B cell (primary cell): Measurements from ENCODE around the gene GRID2. TPM values are rescaled to one million over a fixed set of nuclear protein-coding genes. Genes with fewer than 3 reads are reported as not detected.

Experiments used
- ATAC-seq: fragments of 200-7000 bp; cut with Tn5 transposase; one replicate; pipeline ENCODE4 v1.10.0; 2021; ENCODE audit warnings: low read depth, mild to moderate bottlenecking, moderate number of reproducible peaks, moderate library complexity
- CTCF ChIA-PET: fragments of 350-600 bp; sonication (Branson Sonifier 250); formaldehyde crosslinking; loops from one replicate; lab custom pipeline; 2021; ENCODE audit warnings: antibody characterized with exemption, inconsistent platforms; lab: Charles Lee
- POLR2A ChIA-PET: fragments of 350-600 bp; sonication (Branson Sonifier 250); formaldehyde crosslinking; loops from one replicate; lab custom pipeline; 2021; ENCODE audit warnings: antibody characterized with exemption; lab: Charles Lee
- DNase-seq: peaks from one replicate; pipeline ENCODE4 v3.0.0; 2013
- H2AFZ ChIP-seq: 2 replicates; pipeline ENCODE4 v1.6.1; 2012; ENCODE audit warnings: mild to moderate bottlenecking, low read depth, low read length; ENCODE audit not compliant: insufficient read depth, poor library complexity, severe bottlenecking
- H3K27ac ChIP-seq, 2 donors: 1 replicate in 1 of 2; 2 replicates in 1 of 2; pipeline ENCODE4 v1.5.1; 2012 to 2013; ENCODE audit warnings: low read length in 2 of 2, mild to moderate bottlenecking in 2 of 2, moderate library complexity in 1 of 2
- H3K27me3 ChIP-seq, 4 experiments: fragments of 200-600 bp in 1 of 4; sonication (generic) in 1 of 4; replicated peaks in 1 of 4; 1 replicate in 2 of 4; 2 replicates in 2 of 4; pipeline versions ENCODE4 v1.6.1 to v1.7.0; 2013 to 2016; ENCODE audit warnings: low read length in 3 of 4, mild to moderate bottlenecking in 2 of 4, mixed read lengths in 1 of 4, moderate library complexity in 1 of 4; ENCODE audit not compliant: insufficient read depth in 4 of 4, control insufficient read depth in 3 of 4; ENCODE audit errors: control extremely low read depth in 1 of 4
- H3K36me3 ChIP-seq, 2 experiments: replicated peaks in 1 of 2; 1 replicate in 1 of 2; 2 replicates in 1 of 2; pipeline versions ENCODE4 v1.6.1 to v1.7.1; 2013; ENCODE audit warnings: low read length in 1 of 2; ENCODE audit not compliant: insufficient read depth in 2 of 2, control insufficient read depth in 1 of 2; ENCODE audit errors: control extremely low read depth in 1 of 2, extremely low read depth in 1 of 2
- H3K4me1 ChIP-seq, 2 donors: fragments of 200-600 bp in 1 of 2; sonication (generic) in 1 of 2; 1 replicate in 1 of 2; 2 replicates in 1 of 2; pipeline versions ENCODE4 v1.5.1 to v1.6.1; 2013 to 2017; ENCODE audit warnings: low read length in 2 of 2; ENCODE audit not compliant: control insufficient read depth in 2 of 2, insufficient read depth in 2 of 2
- H3K4me2 ChIP-seq: replicated peaks from 2 replicates; pipeline ENCODE3; 2012; ENCODE audit warnings: mild to moderate bottlenecking, low read depth, low read length; ENCODE audit not compliant: poor library complexity, severe bottlenecking
- H3K4me3 ChIP-seq, 5 experiments: fragments of 200-600 bp in 1 of 5; sonication (generic) in 1 of 5; 1 replicate in 3 of 5; 2 replicates in 2 of 5; pipeline versions ENCODE4 v1.5.1 to v1.7.0; 2011 to 2016; ENCODE audit warnings: low read length in 4 of 5, mild to moderate bottlenecking in 4 of 5, low read depth in 2 of 5, control low read depth in 1 of 5, moderate library complexity in 1 of 5; ENCODE audit not compliant: insufficient read depth in 1 of 5; ENCODE audit errors: control extremely low read depth in 1 of 5, extremely low read depth in 1 of 5
- H3K79me2 ChIP-seq: fragments of 200-600 bp; sonication (generic); one replicate; pipeline ENCODE4 v1.6.0; 2016; ENCODE audit warnings: low read length; ENCODE audit not compliant: control insufficient read depth, insufficient read depth
- H3K9ac ChIP-seq: fragments of 200-600 bp; sonication (generic); 2 replicates; pipeline ENCODE4 v1.6.1; 2017; ENCODE audit warnings: mild to moderate bottlenecking, low read length, moderate library complexity
- H3K9me3 ChIP-seq, 3 donors: one replicate each; pipeline versions ENCODE4 v1.6.1 to v1.7.1; 2013; ENCODE audit warnings: low read length in 2 of 3; ENCODE audit not compliant: control insufficient read depth in 2 of 3, insufficient read depth in 1 of 3; ENCODE audit errors: control extremely low read depth in 1 of 3
- H4K20me1 ChIP-seq: 2 replicates; pipeline ENCODE4 v1.6.0; 2012; ENCODE audit warnings: mild to moderate bottlenecking, low read length; ENCODE audit not compliant: insufficient read depth, control insufficient read depth, poor library complexity, severe bottlenecking
- H3K27ac Mint-ChIP-seq: one replicate; pipeline ENCODE4 v1.8.0; 2021; ENCODE audit warnings: mixed read lengths
- H3K27me3 Mint-ChIP-seq: one replicate; pipeline ENCODE4 v1.8.0; 2021; ENCODE audit warnings: mixed read lengths
- H3K4me1 Mint-ChIP-seq: one replicate; pipeline ENCODE4 v1.8.0; 2021; ENCODE audit warnings: mixed read lengths
- H3K4me3 Mint-ChIP-seq: one replicate; pipeline ENCODE4 v1.8.0; 2021; ENCODE audit warnings: mixed read lengths
- H3K9me3 Mint-ChIP-seq: one replicate; pipeline ENCODE4 v1.8.0; 2022; ENCODE audit warnings: mixed read lengths; ENCODE audit not compliant: insufficient read depth
- EZH2 ChIP-seq: IDR thresholded peaks from 2 replicates; pipeline ENCODE4 v1.6.1; 2012; ENCODE audit warnings: borderline replicate concordance, low read depth, mild to moderate bottlenecking, moderate library complexity, low read length; ENCODE audit not compliant: insufficient read depth, poor library complexity, severe bottlenecking
- WGBS: methylation state at CpG from one replicate; pipeline ENCODE4 v1.1.5; 2013; ENCODE audit warnings: missing lambda C conversion rate; ENCODE audit not compliant: insufficient coverage; 5-methylcytosine and 5-hydroxymethylcytosine counted together
- intact Hi-C: fragments of 100-400 bp; cut with micrococcal nuclease; formaldehyde crosslinking; loops from one replicate; pipeline ENCODE4 v1.10.0; 2022
- polyA plus RNA-seq: library from polyadenylated mRNA; depleted of rRNA; stranded (reverse); fragments of >200 nt; gene quantifications from 2 replicates; pipeline ENCODE4 v1.2.3, GENCODE V29; 2012
- small RNA-seq: library from RNA; depleted of rRNA; stranded (forward); fragments of <200 nt; gene quantifications from one replicate; pipeline ENCODE3, GENCODE V24; 2012; ENCODE audit warnings: low replicate concordance, low read depth; ENCODE audit not compliant: insufficient read length
- total RNA-seq, 2 donors: library from RNA; stranded (reverse); fragments of 120-200 nt in 1 of 2; gene quantifications; 1 replicate in 1 of 2; 2 replicates in 1 of 2; pipeline versions ENCODE4 v1.2.3 to v1.2.4, GENCODE V29; 2013 to 2022

GRID2 gene
- total and polyA plus RNA-seq, 2 donors (not counting 1 experiment from before 2014, with no cell fraction given), result not detected

- Histone ChIP-seq H3K27ac (no peak overlapping the region), H3K36me3 (no peaks in the 10 kb centered on the region), H2AFZ (no peak overlapping the region), H3K9ac (no peak overlapping the region), H3K27me3 (no peaks in the 10 kb centered on the region), H4K20me1 (no peaks in the 10 kb centered on the region), H3K4me3 (no peak overlapping the region), H3K9me3 (peaks cover 0 to 2% (median 0%) of the 10 kb centered on the region in 3 donors), H3K4me1 (no peaks in the 10 kb centered on the region), H3K4me2 (no peak overlapping the region), H3K79me2 (no peaks in the 10 kb centered on the region)
- Mint-ChIP-seq H3K4me1 (peaks cover 3% of the 10 kb centered on the region), H3K4me3 (no peak overlapping the region), H3K9me3 (peaks cover 3% of the 10 kb centered on the region), H3K27me3 (peaks cover 4% of the 10 kb centered on the region), H3K27ac (no peak overlapping the region)
- intact Hi-C loops, result no loop called here
- CTCF ChIA-PET, result no interaction called here
- TF ChIP-seq EZH2, result no peak
- 100% methylated on average over 2 of the region's 4 CpGs for WGBS
- POLR2A ChIA-PET, result no interaction called here
- ATAC-seq (no peak), DNase-seq (no peak)
Observed at GRCh38 chr4:93814722-93815121, 1511.0 kb downstream of the GRID2 start.

Small RNA genes within 50 kb of the gene (small RNA-seq; reads per million reads assigned to genes)
- gene RNA5SP164, result not detected
